Body of pancreas (tissue), 4 donors: ENCODE results near the gene MAP4K2. TPM values are rescaled to one million over a fixed set of nuclear protein-coding genes. Genes with fewer than 3 reads are reported as not detected.

Source experiments
- ATAC-seq: fragments of 150-250 bp; one replicate; pipeline ENCODE4 v1.9.1; 2016
- DNase-seq, 4 donors: peaks; one replicate each; pipeline ENCODE4 v3.0.0-alpha.2; 2019
- H3K27ac ChIP-seq, 4 donors: fragments of 200-600 bp; sonication (generic); 1 replicate in 3 of 4; 2 replicates in 1 of 4; pipeline versions ENCODE4 v1.5.1 to v1.6.1; 2016 to 2019; ENCODE audit warnings: mild to moderate bottlenecking in 1 of 4, mixed read lengths in 1 of 4, moderate library complexity in 1 of 4
- H3K27me3 ChIP-seq, 2 donors: fragments of 200-600 bp; sonication (generic); one replicate each; pipeline ENCODE4 v1.6.0; 2016; ENCODE audit warnings: mild to moderate bottlenecking in 1 of 2
- H3K36me3 ChIP-seq, 2 donors: fragments of 200-600 bp; sonication (generic); replicated peaks in 1 of 2; 2 replicates each; pipeline ENCODE4 v1.5.1; 2016; ENCODE audit warnings: low read depth in 2 of 2; ENCODE audit not compliant: insufficient read depth in 1 of 2
- H3K4me1 ChIP-seq: fragments of 200-600 bp; sonication (generic); one replicate; pipeline ENCODE4 v1.6.0; 2016
- H3K4me3 ChIP-seq, 2 donors: fragments of 200-600 bp; sonication (generic); 1 replicate in 1 of 2; 2 replicates in 1 of 2; pipeline ENCODE4 v1.5.1; 2016 to 2019
- H3K9me3 ChIP-seq, 3 donors: fragments of 200-600 bp; sonication (generic); 1 replicate in 2 of 3; 2 replicates in 1 of 3; pipeline ENCODE4 v1.5.1; 2016
- POLR2A ChIP-seq, 3 donors: fragments of 450-650 bp; IDR thresholded peaks; one replicate each; pipeline ENCODE4 v1.6.1; 2016; ENCODE audit warnings: antibody characterized with exemption in 3 of 3, mild to moderate bottlenecking in 2 of 3
- WGBS, 2 donors: methylation state at CpG; one replicate each; pipeline ENCODE4 v1.1.5; 2017; 5-methylcytosine and 5-hydroxymethylcytosine counted together
- intact Hi-C: fragments of 100-400 bp; cut with DNase I; formaldehyde crosslinking; loops from one replicate; pipeline ENCODE4 v1.15.1; 2023
- total RNA-seq, 2 donors: library from RNA; depleted of rRNA; stranded (reverse); fragments of >200 nt; gene quantifications; one replicate each; pipeline ENCODE4 v1.1.0, GENCODE V29; 2016
- TF ChIP-seq, protein P1 (sequence below), 7 experiments: fragments of 450-650 bp in 4 of 7; fragments of 200-600 bp in 3 of 7; sonication (generic) in 3 of 7; IDR thresholded peaks; one replicate each; pipeline ENCODE4 v1.5.1; 2016 to 2019; ENCODE audit warnings: antibody characterized with exemption in 7 of 7

MAP4K2 gene
- total RNA-seq, 2 donors from 2014 or later: 10.4 to 18.1 TPM

DNA sequence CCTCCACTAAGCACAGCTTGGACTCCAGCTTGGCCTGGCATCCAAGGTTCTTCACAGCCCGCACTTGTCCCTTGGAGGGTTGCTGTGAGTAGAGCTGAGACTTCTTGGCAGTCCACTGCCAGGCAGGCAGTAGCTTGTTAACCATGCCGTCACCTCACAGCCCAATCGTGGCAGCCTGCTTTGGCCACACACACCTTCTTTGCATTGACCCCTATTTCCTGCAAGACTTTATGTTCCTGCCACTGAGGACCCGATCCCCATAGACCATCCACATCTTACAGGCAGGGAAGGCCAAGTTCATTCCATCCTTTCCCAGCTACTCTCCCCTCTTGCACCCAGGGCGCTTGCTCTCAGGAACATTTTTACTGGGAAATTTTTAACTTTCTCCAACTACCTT is 40.7 kb downstream of the MAP4K2 start:
- no peak for ATAC-seq
- no peak for TF ChIP-seq POLR2A (IDR thresholded peaks at IDR 0.05)
- TF ChIP-seq, protein P1, sequence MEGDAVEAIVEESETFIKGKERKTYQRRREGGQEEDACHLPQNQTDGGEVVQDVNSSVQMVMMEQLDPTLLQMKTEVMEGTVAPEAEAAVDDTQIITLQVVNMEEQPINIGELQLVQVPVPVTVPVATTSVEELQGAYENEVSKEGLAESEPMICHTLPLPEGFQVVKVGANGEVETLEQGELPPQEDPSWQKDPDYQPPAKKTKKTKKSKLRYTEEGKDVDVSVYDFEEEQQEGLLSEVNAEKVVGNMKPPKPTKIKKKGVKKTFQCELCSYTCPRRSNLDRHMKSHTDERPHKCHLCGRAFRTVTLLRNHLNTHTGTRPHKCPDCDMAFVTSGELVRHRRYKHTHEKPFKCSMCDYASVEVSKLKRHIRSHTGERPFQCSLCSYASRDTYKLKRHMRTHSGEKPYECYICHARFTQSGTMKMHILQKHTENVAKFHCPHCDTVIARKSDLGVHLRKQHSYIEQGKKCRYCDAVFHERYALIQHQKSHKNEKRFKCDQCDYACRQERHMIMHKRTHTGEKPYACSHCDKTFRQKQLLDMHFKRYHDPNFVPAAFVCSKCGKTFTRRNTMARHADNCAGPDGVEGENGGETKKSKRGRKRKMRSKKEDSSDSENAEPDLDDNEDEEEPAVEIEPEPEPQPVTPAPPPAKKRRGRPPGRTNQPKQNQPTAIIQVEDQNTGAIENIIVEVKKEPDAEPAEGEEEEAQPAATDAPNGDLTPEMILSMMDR (IDR thresholded peaks at IDR 0.05): no peak
- Histone ChIP-seq H3K9me3 (no peaks in the 10 kb centered on the region), H3K4me1 (peaks cover 9% of the 10 kb centered on the region), H3K27ac (peak overlapping the region in 1 of 4 donors; percentile 27), H3K27me3 (no peaks in the 10 kb centered on the region), H3K36me3 (peaks cover 19 to 27% of the 10 kb centered on the region in 2 donors), H3K4me3 (no peak overlapping the region)
- peak in 1 of 4 donors; percentile 4 for DNase-seq
- WGBS, 2 donors: 76% methylated on average over 5 of the region's 5 CpGs
- intact Hi-C loops: no loop called here

DNA sequence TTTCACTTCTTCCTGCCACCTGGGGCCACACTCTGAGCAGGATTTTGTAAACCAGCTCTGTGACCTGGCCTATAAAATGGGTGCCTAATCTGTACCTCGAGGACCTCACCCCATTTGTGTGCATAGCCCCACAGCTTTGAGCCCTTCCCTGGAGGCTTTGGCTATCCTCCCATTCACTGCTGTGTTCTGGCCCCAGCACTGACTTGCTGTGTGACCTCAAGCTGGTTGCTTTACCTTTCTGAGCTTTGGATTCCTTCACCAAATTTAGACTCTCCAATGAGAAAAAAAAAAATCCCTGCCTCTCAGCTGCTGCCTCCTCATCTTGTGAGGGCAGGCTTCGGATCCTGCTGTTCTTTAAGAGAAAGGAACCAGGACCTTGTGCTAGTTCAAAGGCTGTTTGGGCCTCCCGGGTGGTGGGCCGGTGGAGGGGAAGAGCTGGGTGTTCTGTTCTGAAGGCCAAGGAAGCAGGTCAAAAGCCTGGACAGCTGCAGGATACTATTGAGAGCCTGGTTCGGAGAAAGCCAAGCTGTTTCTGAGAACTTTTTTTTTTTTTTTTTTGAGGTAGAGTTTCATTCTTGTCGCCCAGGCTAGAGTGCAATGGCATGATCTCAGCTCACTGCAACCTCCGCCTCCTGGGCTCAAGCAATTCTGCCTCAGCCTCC is 42.1 kb downstream of the MAP4K2 start:
- Histone ChIP-seq H3K27me3 (no peaks in the 10 kb centered on the region), H3K27ac (no peak overlapping the region), H3K4me3 (no peak overlapping the region), H3K9me3 (no peaks in the 10 kb centered on the region), H3K4me1 (peaks cover 9% of the 10 kb centered on the region), H3K36me3 (peaks cover 8 to 13% of the 10 kb centered on the region in 2 donors)
- 71 to 73% methylated on average over 7 of the region's 7 CpGs for WGBS, 2 donors
- TF ChIP-seq, protein P1 (IDR thresholded peaks at IDR 0.05): no peak
- TF ChIP-seq POLR2A (IDR thresholded peaks at IDR 0.05): no peak
- ATAC-seq (no peak), DNase-seq (no peak)
- intact Hi-C loops: no loop called here

DNA sequence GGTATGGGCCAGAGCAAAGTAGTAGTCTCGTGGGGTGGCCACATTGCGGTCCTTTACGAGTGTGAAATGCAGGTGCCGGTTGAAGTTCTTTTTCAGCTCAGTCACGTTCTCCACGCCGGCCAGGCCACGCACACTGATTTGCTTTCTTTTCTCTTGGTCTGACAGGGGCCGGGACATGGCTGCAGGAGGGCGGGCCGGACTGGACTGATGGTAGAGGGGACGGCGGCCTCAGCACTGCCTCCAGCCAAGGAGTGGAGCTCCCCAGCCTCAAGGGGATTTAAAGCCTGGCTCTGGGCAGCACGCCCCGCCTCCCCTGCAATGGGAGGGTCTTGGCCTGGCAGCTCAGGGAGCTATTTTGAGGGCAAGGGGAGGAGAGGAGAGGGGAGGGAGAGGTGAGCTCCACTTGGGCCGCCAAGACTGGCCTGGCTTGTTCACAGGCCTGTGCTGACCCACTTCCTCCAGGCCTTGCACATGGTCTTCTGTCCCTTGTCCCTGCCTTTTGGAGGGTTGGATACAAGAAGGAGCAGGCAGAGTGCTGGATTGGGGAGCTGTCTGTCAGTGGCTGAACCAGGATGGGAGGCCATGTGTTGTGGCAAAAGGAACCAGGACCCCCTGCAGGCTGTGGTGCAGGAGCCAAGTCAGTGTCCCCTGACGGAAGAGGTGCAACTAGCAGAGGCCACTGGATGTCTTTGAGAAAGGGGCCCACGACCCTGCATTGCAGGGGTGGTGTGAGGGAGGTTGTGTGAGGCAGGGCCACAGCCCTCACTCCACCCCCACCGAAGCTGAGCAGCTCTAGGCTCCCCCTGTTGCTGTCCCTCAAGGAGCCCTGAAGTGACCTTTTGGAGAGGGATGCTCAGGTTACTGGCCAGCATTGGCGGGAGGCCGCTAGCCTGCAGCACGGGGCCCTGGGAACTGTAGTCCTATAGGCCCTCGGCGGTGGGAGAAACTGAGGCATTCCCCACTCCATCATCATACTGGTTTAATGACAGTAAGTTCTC is 43.0 kb downstream of the MAP4K2 start, which contains the start of gene PYGM:
PYGM (minus strand) TSS at position 253 of the 998 bp plus-strand sequence; CDS start at position 177, 76 bp downstream.
- H3K9me3 ChIP-seq: no peaks in the 10 kb centered on the region
- intact Hi-C loops: no loop called here
- no peaks in the 10 kb centered on the region for H3K27me3 ChIP-seq
- no peak within 1 kb of the TSS for H3K4me3 ChIP-seq
- H3K36me3 ChIP-seq: peaks cover 4 to 6% of the 10 kb centered on the region in 2 donors
- TF ChIP-seq, protein P1 (IDR thresholded peaks at IDR 0.05): no peak
- TF ChIP-seq POLR2A (IDR thresholded peaks at IDR 0.05): no peak
- 66 to 75% methylated on average over 20 to 24 of the region's 24 CpGs for WGBS, 2 donors
- peaks cover 9% of the 10 kb centered on the region for H3K4me1 ChIP-seq
- H3K27ac ChIP-seq: no peak within 1 kb of the TSS
- DNase-seq (peak in 3 of 4 donors; percentile 27 to 51 (median 51)), ATAC-seq (peak; percentile 33)

DNA sequence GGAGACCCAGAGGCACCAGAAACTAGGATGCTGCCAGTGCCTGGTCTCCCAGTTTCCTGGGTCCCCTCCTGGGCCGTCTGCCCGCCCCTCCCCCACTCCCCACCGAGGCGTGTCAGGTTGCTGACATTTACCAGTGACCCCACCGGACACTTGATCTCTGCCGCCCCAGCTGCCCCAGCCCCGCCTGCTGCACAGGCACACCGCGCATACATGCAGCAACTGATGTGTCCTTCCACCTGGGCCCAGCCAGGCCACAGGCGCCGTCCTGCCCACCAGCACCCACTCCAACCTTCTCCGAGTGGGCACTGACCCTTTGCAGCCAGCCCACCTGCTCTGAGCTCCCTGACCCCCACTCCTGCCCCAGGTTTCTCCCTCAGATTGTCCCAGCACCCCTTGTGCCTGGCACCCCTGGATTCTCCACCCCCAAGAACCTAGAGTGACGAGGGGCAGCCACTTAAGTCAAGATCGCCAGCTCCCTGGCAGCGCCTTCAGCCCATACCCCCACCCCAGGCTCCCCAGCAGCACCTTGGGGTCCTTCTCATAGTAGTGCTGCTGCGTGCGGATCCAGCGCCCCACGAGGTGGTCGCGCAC is 43.8 kb downstream of the MAP4K2 start:
- 77 to 86% methylated on average over 17 to 21 of the region's 21 CpGs for WGBS, 2 donors
- Histone ChIP-seq H3K4me3 (no peak overlapping the region), H3K4me1 (peaks cover 9% of the 10 kb centered on the region), H3K27ac (no peak overlapping the region), H3K36me3 (peaks cover 0 to 2% of the 10 kb centered on the region in 2 donors), H3K27me3 (no peaks in the 10 kb centered on the region), H3K9me3 (no peaks in the 10 kb centered on the region)
- no peak for ATAC-seq
- no peak for TF ChIP-seq POLR2A (IDR thresholded peaks at IDR 0.05)
- TF ChIP-seq, protein P1 (IDR thresholded peaks at IDR 0.05): no peak
- intact Hi-C loops: no loop called here
- DNase-seq: no peak
